GM21825 (cell line): ENCODE data around the gene PET100.

ENCODE experiments used
- ATAC-seq: cut with Tn5 transposase; IDR thresholded peaks from one replicate; pipeline ENCODE4 v1.9.1; 2021; ENCODE audit warnings: mild to moderate bottlenecking, moderate library complexity; ENCODE audit not compliant: unreplicated experiment

The PET100 gene

DNA sequence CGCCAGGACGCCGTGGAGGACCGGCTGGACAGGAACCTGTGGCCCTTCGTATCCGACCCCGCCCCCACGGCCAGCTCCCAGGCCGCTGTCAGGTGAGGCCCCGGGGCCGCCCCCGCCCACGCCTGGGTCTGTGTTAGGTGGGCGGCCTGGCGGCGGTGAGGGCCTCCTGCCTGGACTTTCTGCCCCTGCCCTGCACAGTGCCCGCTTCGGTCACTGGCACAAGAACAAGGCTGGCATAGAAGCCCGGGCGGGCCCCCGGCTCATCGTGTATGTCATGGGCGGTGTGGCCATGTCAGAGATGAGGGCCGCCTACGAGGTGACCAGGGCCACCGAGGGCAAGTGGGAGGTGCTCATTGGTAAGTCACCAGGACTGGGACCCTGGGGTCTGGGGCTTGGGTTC lies 17.6 kb downstream of the PET100 start:
- no peak for ATAC-seq

DNA sequence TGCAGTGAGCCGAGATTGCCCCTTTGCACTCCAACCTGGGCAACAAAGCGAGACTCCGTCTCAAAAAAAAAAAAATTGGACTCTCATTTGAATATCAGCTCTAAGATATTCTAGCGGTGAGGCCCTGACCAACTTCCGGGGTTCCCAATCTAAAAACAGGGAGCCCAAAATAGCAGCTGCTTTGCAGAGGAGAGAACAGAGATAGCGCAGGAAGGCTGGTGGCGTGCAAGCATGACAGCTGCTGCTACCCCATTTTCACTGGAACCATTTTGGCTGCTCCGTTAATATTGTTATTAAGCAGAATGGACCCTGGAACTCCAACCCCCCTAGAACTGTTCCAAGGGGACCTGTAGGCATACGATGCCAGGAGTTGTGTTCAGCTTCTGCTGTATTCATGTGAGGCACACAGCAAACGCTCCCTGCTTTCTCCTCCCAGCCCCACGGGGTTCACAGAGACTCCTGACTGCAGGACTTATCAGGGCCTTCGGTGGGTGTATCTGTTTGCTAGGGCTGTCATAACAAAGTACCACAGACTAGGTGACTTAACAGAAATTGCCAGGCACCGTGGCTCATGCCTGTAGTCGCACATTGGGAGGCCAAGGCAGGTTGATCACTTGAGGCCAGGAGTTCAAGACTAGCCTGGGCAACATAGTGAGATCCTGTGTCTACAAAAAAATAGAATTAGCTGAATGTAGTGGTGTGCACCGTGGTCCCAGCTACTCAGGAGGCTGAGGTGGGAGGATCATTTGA lies 18.8 kb downstream of the PET100 start:
- ATAC-seq = no peak

GRCh38 chr19:7650148-7650547 lies 20.6 kb downstream of the PET100 start:
- ATAC-seq = no peak

GRCh38 chr19:7652061-7652641 lies 22.6 kb downstream of the PET100 start:
- no peak for ATAC-seq

GRCh38 chr19:7654401-7654800 lies 24.8 kb downstream of the PET100 start:
- ATAC-seq = no peak

DNA sequence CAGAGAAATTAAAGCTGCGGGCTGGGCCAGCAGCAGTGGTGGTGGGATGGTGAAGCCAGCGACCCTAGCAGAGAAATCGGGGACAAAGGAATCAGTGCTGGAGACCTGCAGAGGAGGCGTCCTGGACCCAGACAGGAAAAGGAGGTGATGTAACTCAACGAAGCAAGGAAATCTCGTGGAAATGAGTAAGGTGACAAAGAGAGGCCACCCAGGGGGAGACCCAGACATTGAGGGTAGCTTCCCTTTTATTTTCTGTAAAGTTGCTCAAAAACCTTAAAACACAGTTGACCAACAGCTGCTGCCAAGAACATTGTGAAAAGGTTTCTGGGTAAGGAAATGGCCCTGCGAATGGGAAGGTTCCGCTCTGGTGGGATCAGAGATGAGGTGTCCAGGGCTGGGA lies 26.0 kb downstream of the PET100 start:
- no peak for ATAC-seq

DNA sequence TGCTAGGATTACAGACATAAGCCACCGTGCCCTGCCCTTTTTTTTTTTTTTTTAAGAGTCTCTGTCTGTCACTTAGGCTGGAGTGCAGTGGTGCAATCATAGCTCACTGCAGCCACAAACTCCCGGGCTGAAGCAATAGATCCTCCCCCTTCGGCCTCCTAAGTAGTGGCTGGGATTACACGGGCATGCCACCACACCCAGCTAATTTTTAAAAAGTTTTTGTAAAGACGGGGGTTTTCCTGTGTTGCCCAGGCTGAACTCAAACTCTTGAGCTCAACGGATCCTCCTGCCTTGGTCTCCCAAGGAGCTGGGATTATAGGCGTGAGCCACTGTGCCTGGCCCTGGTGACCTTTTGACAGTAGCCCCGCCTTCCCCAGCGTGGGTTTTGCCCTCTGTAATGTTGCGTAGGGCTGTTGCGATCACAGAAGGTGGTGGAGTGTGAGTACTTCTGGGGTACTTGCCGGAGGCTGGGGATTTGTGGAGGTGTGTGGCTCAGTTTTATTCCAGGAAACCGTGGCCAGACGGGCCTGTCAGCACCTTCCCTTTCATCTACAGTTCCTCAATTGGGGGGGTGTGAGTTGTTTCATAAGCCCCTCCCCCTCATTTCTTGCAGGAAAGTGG lies 27.6 kb downstream of the PET100 start:
- ATAC-seq = no peak

DNA sequence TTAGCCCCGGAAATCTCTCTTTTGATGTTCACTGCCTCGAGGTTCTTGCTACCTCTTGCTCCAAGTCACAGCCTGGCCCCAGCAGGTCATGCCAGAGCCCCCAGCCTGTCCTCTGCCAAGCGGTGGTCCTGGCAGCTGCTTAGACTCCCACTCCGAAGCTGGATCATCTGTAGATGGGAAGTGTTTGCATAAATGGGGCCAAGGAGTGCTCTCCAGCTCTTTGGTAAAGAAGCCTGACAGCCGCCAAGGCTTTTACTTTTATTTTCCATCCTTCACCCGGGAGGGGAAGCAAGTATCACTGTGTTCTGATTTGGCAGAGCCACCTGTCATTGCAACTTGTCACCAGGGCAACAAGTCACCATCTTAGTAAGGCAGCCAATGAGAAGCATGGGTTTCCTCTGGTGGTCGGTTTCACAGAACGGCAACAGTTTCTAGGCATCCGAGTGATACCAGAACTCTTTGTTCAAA lies 28.7 kb downstream of the PET100 start:
- peak; percentile 70 for ATAC-seq

DNA sequence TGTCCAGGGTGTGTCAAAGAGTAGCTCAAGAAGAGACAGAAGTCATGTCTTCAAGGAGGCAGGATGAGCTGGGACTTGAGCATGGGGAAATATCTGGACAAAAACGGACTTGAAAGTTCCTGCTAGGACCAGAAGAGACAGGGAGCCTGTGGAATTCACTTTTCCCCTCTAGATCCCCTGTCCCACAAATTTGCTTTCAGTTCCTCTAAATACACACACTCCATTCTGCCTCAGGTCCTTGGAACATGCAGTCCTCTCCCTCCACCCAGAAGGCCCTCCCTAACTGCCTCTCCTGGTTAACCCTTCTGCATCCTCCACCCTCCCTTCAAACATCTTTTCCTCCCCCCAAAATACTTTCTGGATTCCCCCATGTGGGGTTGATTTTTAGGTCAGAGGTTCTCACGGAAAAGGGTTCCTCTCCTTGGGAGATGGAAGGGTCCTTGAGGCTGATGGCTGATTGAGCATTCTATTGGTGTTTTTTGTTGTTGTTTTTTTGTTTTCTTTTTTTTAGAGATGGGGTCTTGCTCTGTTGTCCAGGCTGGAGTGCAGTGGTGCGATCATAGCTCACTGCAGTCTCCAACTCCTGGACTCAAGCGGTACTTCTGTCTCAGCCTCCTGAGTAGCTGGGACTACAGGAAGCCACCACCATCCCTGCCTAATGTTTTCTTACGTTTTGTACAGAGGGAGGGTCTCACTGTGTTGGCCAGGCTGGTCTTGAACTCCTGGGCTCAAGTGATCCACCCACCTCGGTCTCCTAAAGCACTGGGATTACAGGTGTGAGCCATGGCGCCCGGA lies 32.3 kb downstream of the PET100 start:
- no peak for ATAC-seq

- ATAC-seq = no peak
Measured at GRCh38 chr19:7662657-7663056, 33.1 kb downstream of the PET100 start.

DNA sequence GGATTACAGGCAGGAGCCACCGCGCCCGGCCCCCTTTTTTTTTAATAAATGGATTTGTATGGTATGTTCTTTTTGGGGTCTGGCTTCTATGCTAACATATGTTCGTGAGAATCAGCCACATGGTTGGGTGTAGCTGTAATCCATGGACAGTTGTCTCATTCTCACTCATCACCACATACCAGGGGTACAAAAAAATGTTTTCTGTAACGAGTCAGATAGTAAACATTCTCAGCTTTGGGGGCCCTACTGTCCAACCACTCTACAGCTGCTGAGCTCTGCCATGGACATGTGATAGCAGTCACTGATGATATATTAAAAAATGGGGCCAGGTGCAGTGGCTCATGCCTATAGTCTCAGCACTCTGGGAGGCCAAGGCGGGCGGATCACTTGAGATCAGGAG lies 34.1 kb downstream of the PET100 start:
- no peak for ATAC-seq

DNA sequence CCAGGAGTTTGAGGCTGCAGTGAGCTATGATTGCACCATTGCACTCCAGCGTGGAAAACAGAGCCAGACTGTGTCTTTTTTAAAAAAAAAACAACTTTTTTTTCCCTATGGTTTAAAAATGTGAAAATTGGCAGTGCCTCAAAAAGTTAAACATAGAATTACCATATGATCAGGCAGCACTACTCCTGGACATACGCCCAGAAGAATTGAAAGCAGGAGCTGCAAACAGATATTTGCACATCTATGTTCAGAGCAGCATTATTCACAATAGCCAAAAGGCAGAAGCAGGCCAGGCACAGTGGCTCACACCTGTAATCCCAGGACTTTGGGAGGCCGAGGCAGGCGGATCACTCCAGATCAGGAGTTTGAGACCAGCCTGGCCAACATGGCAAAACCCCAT lies 35.5 kb downstream of the PET100 start:
- no peak for ATAC-seq

DNA sequence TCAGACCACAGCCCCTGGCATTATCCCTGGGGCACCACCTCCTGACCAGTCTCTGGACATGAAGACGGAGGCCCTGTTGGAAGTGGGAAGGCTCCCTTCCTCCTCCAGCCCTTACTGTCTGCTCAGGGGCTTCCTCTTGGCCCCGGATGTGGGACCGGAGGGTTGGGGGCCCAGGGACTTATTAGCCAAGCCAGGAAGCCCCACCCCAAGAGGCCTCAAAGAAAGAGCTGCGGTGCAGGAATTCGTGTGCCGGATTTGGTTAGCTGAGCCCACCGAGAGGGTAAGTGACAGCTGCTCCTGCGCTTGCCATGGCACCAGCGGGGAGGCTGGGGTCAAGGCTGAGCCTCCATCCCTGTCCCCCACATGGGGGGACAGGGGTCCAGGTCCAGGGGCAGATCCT lies 39.2 kb downstream of the PET100 start, which contains the start of gene RETN:
TSS of gene RETN (plus strand) at position 208 of the 400 bp plus-strand sequence. CDS start 278 bp downstream, outside the sequence.
- no peak for ATAC-seq

DNA sequence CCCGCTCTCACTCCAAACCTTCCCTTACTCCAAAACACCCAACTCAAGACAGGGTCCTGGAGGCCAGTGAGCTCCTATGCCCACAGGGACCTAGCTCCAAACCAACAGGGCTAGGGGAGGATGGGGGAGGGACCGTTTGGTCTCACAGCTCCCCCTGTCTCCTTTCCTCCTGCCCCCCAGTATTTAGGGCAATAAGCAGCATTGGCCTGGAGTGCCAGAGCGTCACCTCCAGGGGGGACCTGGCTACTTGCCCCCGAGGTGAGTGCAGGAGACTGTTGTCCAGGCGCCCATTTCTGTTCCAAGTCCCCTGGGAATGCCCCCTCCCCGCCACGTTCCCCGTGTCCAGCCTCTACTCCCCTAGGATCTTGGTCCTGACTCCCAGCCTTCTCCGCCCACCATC lies 40.0 kb downstream of the PET100 start:
- ATAC-seq = no peak

DNA sequence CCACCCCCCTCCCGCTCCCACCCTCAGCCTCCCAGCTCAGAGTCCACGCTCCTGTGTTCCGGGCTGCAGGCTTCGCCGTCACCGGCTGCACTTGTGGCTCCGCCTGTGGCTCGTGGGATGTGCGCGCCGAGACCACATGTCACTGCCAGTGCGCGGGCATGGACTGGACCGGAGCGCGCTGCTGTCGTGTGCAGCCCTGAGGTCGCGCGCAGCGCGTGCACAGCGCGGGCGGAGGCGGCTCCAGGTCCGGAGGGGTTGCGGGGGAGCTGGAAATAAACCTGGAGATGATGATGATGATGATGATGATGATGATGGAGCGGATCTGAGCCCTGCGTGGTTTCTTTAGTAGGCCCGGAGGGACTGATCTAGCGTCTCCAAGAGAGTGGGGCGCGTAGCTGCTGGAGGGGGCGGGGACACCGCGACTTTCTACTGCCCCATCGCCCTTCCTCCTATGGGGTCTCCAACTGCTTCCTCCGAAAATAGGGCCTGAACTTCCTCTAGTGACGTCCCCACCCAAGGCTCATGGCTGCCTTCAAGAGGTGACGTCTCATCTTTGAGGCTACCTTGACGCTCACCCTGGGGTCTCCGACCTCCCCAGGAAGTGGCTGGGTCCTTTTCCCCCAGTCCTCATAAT lies 40.7 kb downstream of the PET100 start:
- ATAC-seq = no peak

GRCh38 chr19:7670790-7671189 lies 41.2 kb downstream of the PET100 start:
- ATAC-seq = no peak

- ATAC-seq = no peak
Measured at GRCh38 chr19:7672522-7672921, 42.9 kb downstream of the PET100 start.

- no peak for ATAC-seq
Measured at GRCh38 chr19:7674010-7675005, 44.7 kb downstream of the PET100 start.

DNA sequence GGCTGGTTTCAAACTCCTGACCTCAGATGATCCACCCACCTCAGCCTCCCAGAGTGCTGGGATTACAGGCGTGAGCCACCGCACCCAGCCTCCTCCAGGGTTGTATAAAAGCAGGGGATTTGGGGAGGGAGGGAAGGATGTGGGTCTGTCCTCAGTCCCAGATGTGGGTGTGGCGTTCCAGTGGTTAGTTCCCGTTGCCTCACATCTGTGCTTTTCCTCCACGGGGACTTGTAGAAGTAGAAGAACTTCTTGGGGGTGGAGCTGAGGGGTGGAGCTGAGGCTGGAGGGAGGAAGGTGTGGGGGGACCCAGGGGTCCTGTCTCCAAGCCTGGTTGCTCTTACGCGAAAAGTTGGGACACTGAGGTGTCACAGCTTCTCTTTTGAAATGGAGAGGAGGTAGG lies 46.8 kb downstream of the PET100 start:
- no peak for ATAC-seq

- no peak for ATAC-seq
Measured at GRCh38 chr19:7676854-7677253, 47.3 kb downstream of the PET100 start, which contains the start of gene MCEMP1. Gene MCEMP1, plus strand, starts transcription at chr19:7677090. Its CDS starts 31 bp downstream, at chr19:7677121.
